Measurements from ENCODE around the gene TTLL11.
A peak's percentile ranks its signal among the peaks of the same experiment; 100 is the strongest.

The TTLL11 gene

GRCh38 chr9:121861501-121862180 is 231.5 kb downstream of the TTLL11 start:
- H3K27ac ChIP-seq, result no peak overlapping the region
- TF ChIP-seq ZFX (IDR thresholded peaks at IDR 0.05; ENCODE audit: borderline replicate concordance) (no peak), CTCF (IDR thresholded peaks at IDR 0.05) (peak; percentile 62)

- no peak overlapping the region for H3K27ac ChIP-seq
Measured at GRCh38 chr9:121860744-121861143, 232.4 kb downstream of the TTLL11 start.

GRCh38 chr9:121860213-121860612 is 232.9 kb downstream of the TTLL11 start:
- no peak overlapping the region for H3K27ac ChIP-seq
- no peak for TF ChIP-seq CTCF (IDR thresholded peaks at IDR 0.05)

More at GRCh38 chr9:121860744-121861143, 232.4 kb downstream of the TTLL11 start:
- TF ChIP-seq ZFX (IDR thresholded peaks at IDR 0.05; ENCODE audit: borderline replicate concordance), result no peak
- no peak for TF ChIP-seq CTCF (IDR thresholded peaks at IDR 0.05)

GRCh38 chr9:121859646-121860045 is 233.5 kb downstream of the TTLL11 start:
- TF ChIP-seq CTCF (IDR thresholded peaks at IDR 0.05) (no peak), ZFX (IDR thresholded peaks at IDR 0.05; ENCODE audit: borderline replicate concordance) (no peak)
- H3K27ac ChIP-seq, result no peak overlapping the region

GRCh38 chr9:121858788-121859187 is 234.3 kb downstream of the TTLL11 start:
- H3K27ac ChIP-seq, result no peak overlapping the region
- TF ChIP-seq CTCF (IDR thresholded peaks at IDR 0.05) (no peak), ZFX (IDR thresholded peaks at IDR 0.05; ENCODE audit: borderline replicate concordance) (no peak)

GRCh38 chr9:121857928-121858327 is 235.2 kb downstream of the TTLL11 start:
- TF ChIP-seq CTCF (IDR thresholded peaks at IDR 0.05) (no peak), ZFX (IDR thresholded peaks at IDR 0.05; ENCODE audit: borderline replicate concordance) (no peak)
- H3K27ac ChIP-seq, result no peak overlapping the region

- no peak overlapping the region for H3K27ac ChIP-seq
- no peak for TF ChIP-seq CTCF (IDR thresholded peaks at IDR 0.05)
- no peak for TF ChIP-seq ZFX (IDR thresholded peaks at IDR 0.05; ENCODE audit: borderline replicate concordance)
Measured at GRCh38 chr9:121855476-121855875, 237.6 kb downstream of the TTLL11 start.

Measured in 22Rv1 (cell line).